Chondrocyte (in vitro differentiated cells): Measurements from ENCODE around the gene PIP5K1A. TPM values are rescaled to one million over a fixed set of nuclear protein-coding genes. Genes with fewer than 3 reads are reported as not detected.

Experiments
- DNase-seq: peaks from one replicate; pipeline ENCODE4 v3.0.0; 2021; ENCODE audit warnings: mixed read lengths, low spot score
- H3K27ac Mint-ChIP-seq: one replicate; pipeline ENCODE4 v1.8.0; 2021; ENCODE audit warnings: mild to moderate bottlenecking, moderate library complexity, mixed read lengths; ENCODE audit not compliant: unreplicated experiment
- H3K27me3 Mint-ChIP-seq: 2 replicates; pipeline ENCODE4 v1.8.0; 2021; ENCODE audit warnings: low read depth, mixed read lengths
- H3K36me3 Mint-ChIP-seq: 2 replicates; pipeline ENCODE4 v1.8.0; 2021; ENCODE audit warnings: low read depth, mixed read lengths
- H3K4me1 Mint-ChIP-seq: 2 replicates; pipeline ENCODE4 v1.8.0; 2021; ENCODE audit warnings: low read depth, mild to moderate bottlenecking, mixed read lengths
- H3K4me3 Mint-ChIP-seq: one replicate; pipeline ENCODE4 v1.8.0; 2021; ENCODE audit warnings: mild to moderate bottlenecking, moderate library complexity, mixed read lengths; ENCODE audit not compliant: unreplicated experiment
- H3K9me3 Mint-ChIP-seq: 2 replicates; pipeline ENCODE4 v1.8.0; 2021; ENCODE audit warnings: low read depth, mixed read lengths
- total RNA-seq: library from RNA; stranded (reverse); gene quantifications from 3 replicates; pipeline ENCODE4 v1.2.1, GENCODE V29; 2021
- TF ChIP-seq, protein P1 (sequence below): fragments of 200-600 bp; sonication (generic); IDR thresholded peaks from 2 replicates; pipeline ENCODE4 v1.5.0; 2021; ENCODE audit warnings: antibody characterized with exemption, mild to moderate bottlenecking, moderate library complexity

Gene PIP5K1A
- total RNA-seq, 1 donor from 2014 or later = 72.8 TPM

DNA sequence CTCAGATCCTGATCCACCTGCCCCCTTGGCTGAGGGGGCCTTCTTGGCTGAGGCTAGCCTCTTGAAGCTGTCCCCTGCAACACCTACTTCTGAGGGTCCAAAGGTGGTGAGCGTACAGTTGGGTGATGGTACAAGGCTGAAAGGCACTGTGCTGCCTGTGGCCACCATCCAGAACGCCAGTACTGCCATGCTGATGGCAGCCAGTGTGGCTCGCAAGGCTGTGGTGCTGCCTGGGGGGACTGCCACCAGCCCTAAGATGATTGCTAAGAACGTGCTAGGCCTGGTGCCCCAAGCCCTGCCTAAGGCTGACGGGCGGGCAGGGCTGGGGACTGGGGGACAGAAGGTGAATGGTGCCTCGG is 89.0 kb downstream of the PIP5K1A start:
- Mint-ChIP-seq H3K27me3 (no peaks in the 10 kb centered on the region), H3K36me3 (peaks cover 17% of the 10 kb centered on the region), H3K9me3 (no peaks in the 10 kb centered on the region), H3K4me1 (peaks cover 18% of the 10 kb centered on the region), H3K4me3 (no peak overlapping the region), H3K27ac (no peak overlapping the region)
- TF ChIP-seq, protein P1, sequence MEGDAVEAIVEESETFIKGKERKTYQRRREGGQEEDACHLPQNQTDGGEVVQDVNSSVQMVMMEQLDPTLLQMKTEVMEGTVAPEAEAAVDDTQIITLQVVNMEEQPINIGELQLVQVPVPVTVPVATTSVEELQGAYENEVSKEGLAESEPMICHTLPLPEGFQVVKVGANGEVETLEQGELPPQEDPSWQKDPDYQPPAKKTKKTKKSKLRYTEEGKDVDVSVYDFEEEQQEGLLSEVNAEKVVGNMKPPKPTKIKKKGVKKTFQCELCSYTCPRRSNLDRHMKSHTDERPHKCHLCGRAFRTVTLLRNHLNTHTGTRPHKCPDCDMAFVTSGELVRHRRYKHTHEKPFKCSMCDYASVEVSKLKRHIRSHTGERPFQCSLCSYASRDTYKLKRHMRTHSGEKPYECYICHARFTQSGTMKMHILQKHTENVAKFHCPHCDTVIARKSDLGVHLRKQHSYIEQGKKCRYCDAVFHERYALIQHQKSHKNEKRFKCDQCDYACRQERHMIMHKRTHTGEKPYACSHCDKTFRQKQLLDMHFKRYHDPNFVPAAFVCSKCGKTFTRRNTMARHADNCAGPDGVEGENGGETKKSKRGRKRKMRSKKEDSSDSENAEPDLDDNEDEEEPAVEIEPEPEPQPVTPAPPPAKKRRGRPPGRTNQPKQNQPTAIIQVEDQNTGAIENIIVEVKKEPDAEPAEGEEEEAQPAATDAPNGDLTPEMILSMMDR = no peak
- peak; percentile 78 for DNase-seq

DNA sequence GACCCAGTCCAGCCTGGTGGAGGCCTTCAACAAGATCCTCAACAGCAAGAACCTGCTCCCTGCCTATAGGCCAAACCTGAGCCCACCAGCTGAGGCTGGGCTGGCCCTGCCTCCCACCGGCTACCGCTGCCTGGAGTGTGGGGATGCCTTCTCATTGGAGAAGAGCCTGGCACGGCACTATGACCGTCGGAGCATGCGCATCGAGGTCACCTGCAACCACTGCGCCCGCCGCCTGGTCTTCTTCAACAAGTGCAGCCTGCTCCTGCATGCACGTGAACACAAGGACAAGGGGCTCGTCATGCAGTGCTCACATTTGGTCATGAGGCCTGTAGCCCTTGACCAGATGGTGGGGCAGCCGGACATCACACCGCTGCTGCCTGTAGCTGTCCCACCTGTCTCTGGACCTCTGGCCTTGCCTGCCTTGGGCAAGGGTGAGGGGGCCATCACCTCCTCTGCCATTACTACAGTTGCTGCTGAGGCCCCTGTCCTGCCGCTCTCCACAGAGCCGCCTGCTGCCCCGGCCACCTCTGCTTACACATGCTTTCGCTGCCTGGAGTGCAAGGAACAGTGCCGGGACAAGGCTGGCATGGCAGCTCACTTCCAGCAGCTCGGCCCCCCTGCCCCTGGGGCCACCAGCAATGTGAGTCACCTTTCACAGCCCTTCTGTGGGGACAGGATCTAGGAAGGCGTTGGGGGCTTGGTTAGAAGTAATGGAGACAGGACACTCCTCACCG is 89.6 kb downstream of the PIP5K1A start:
- no peaks in the 10 kb centered on the region for H3K27me3 Mint-ChIP-seq
- peaks cover 17% of the 10 kb centered on the region for H3K36me3 Mint-ChIP-seq
- peak overlapping the region; percentile 22 for H3K27ac Mint-ChIP-seq
- H3K9me3 Mint-ChIP-seq = no peaks in the 10 kb centered on the region
- TF ChIP-seq, protein P1 = no peak
- no peak for DNase-seq
- peaks cover 17% of the 10 kb centered on the region for H3K4me1 Mint-ChIP-seq
- H3K4me3 Mint-ChIP-seq = no peak overlapping the region

DNA sequence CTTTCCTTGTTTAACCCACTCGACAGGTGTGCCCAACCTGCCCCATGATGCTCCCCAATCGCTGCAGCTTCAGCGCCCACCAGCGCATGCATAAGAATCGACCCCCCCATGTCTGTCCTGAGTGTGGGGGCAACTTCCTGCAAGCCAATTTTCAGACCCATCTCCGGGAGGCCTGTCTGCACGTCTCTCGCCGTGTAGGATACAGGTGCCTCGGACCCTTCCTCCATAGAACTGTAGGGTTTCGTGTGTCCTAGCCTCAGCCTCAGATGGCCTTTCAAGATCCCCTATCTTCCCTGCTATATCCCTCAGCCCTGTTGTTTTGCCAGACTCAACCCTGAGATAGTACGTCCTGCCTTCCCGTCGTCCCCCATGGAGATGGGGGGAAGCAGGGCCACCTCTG is 90.2 kb downstream of the PIP5K1A start:
- peaks cover 21% of the 10 kb centered on the region for H3K36me3 Mint-ChIP-seq
- TF ChIP-seq, protein P1 = no peak
- H3K4me3 Mint-ChIP-seq = no peak overlapping the region
- H3K9me3 Mint-ChIP-seq = no peaks in the 10 kb centered on the region
- H3K27ac Mint-ChIP-seq = no peak overlapping the region
- peaks cover 11% of the 10 kb centered on the region for H3K4me1 Mint-ChIP-seq
- H3K27me3 Mint-ChIP-seq = no peaks in the 10 kb centered on the region
- no peak for DNase-seq

DNA sequence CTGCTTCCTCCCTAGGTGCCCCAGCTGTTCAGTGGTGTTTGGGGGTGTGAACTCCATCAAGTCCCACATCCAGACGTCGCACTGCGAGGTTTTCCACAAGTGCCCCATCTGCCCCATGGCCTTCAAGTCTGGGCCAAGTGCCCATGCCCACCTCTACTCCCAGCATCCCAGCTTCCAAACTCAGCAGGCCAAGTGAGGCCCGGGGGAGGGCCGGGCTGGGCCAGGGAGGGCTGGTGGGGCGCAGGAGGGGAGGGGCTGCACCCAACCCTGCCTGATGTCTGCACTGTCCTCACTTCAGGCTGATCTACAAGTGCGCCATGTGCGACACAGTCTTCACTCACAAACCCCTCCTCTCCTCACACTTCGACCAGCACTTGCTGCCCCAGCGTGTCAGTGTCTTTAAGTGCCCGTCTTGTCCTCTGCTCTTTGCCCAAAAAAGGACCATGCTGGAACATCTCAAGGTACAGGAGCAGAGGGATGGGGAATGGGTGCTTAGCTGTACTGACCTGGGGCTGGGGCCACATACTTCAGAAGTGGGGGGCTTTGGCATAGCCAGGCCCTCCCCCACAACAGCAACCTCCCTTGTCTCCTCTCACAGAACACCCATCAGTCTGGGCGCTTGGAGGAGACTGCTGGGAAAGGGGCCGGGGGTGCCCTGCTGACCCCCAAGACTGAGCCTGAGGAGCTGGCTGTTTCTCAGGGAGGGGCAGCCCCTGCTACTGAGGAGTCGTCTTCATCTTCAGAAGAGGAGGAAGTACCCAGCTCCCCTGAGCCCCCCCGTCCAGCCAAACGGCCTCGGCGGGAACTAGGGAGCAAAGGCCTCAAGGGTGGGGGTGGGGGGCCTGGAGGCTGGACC is 91.0 kb downstream of the PIP5K1A start:
- H3K27ac Mint-ChIP-seq = no peak overlapping the region
- H3K36me3 Mint-ChIP-seq = peaks cover 23% of the 10 kb centered on the region
- H3K4me1 Mint-ChIP-seq = peaks cover 3% of the 10 kb centered on the region
- TF ChIP-seq, protein P1 = no peak
- H3K9me3 Mint-ChIP-seq = no peaks in the 10 kb centered on the region
- DNase-seq = peak; percentile 58
- H3K4me3 Mint-ChIP-seq = no peak overlapping the region
- H3K27me3 Mint-ChIP-seq = no peaks in the 10 kb centered on the region

- TF ChIP-seq, protein P1 = no peak
- Mint-ChIP-seq H3K4me3 (no peak overlapping the region), H3K27me3 (no peaks in the 10 kb centered on the region), H3K36me3 (peaks cover 26% of the 10 kb centered on the region), H3K27ac (no peak overlapping the region), H3K9me3 (no peaks in the 10 kb centered on the region), H3K4me1 (no peaks in the 10 kb centered on the region)
- DNase-seq = peak; percentile 82
These were observed 91.8 kb downstream of the PIP5K1A start for GRCh38 chr1:151289991-151290708.
